ENCODE data around the gene MAGEE1. TPM values are rescaled to one million over a fixed set of nuclear protein-coding genes. Genes with fewer than 3 reads are reported as not detected.
A peak's percentile ranks its signal among the peaks of the same experiment; 100 is the strongest.

The MAGEE1 gene
- 2.5 TPM for total RNA-seq
- long read RNA-seq, partial matches to known transcripts, result 0 of 1 reads
- long read RNA-seq, other reads (novel, unspliced or antisense), result 0 of 1 reads

DNA sequence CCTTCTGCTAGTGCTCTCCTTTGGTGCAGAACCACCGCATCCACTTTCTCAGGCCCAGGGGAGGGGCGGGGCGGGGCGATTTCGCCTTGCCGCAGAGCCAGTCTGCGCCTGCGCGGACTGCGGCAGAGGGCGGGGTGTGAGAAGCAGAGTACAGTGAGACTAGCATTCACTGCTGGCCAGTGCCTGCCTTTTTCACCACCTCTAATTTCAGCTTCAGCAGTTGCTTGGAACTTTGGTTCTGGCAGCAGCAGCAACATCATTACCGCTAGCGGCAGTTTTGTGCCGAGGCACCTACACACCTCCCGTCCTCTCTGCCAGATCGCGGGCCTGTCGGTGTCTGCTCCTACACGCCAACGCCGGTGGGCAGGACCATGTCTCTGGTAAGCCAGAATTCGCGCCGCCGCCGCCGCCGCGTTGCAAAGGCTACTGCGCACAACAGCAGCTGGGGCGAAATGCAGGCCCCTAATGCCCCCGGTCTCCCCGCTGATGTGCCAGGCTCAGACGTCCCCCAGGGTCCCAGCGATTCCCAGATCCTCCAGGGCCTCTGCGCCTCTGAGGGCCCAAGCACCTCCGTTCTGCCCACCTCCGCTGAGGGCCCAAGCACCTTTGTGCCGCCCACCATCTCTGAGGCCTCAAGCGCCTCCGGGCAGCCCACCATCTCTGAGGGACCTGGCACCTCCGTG lies at the start of gene MAGEE1:
Gene MAGEE1 (plus strand): TSS at position 151 of the 683 bp plus-strand sequence. CDS start 221 bp downstream, at position 372.
- intact Hi-C loops (cut with DNase I), result no loop called here
- DNase-seq, result peak; percentile 83
- peak; percentile 99 for ATAC-seq (ENCODE audit: poor library complexity)

DNA sequence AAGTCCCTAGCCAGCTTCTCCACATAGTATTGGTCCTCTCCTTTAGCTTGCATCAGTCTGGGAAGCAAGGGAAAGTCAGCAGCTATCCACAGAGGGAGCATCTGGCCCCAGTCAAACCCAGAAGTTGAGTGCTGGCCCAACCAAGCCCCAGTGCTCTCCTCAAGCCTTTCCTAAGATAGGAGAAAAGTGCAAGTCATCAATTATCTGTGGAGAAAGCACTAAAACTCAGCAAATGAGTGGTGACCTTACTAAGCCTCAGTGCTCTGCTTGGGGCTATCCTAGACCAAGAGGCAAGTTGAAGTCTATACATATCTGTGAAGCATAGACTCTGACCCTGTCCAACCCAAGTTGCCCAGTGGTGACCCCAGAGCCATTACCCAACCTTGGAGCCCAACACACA lies 28.5 kb upstream of the MAGEE1 start:
- intact Hi-C loops (cut with DNase I), result no loop called here
- DNase-seq (no peak), ATAC-seq (ENCODE audit: poor library complexity) (no peak)

DNA sequence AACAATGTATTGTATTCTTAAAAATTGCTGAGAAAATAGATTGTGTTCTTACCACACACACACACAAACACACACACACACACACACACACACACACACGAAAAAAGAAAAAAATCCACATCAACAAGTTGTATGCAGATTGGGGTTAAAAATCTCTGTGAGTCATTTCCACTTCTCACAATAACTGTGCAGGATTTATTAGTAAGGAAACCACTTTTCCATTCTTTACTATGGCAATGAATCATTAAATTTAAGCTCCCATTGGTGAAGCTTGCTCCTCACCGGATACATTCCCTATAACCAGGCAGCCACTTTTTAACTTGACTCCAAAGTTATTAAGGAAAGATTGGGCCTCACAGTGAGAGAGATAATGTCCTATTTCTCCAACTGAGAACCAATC lies 19.7 kb upstream of the MAGEE1 start:
- no peak for DNase-seq
- intact Hi-C loops (cut with DNase I), result no loop called here
- ATAC-seq (ENCODE audit: poor library complexity), result no peak

GRCh38 chrX:76420237-76420636 lies 7.3 kb upstream of the MAGEE1 start:
- ATAC-seq (ENCODE audit: poor library complexity), result no peak
- intact Hi-C loops (cut with DNase I), result no loop called here
- DNase-seq, result no peak

- ATAC-seq (ENCODE audit: poor library complexity), result peak; percentile 53
- DNase-seq, result peak; percentile 39
- intact Hi-C loops (cut with DNase I), result no loop called here
Observed at GRCh38 chrX:76428243-76429130, 977 bp downstream of the MAGEE1 start.

- DNase-seq (no peak), ATAC-seq (ENCODE audit: poor library complexity) (no peak)
- intact Hi-C loops (cut with DNase I), result no loop called here
Observed at GRCh38 chrX:76433219-76433618, 5.7 kb downstream of the MAGEE1 start.

DNA sequence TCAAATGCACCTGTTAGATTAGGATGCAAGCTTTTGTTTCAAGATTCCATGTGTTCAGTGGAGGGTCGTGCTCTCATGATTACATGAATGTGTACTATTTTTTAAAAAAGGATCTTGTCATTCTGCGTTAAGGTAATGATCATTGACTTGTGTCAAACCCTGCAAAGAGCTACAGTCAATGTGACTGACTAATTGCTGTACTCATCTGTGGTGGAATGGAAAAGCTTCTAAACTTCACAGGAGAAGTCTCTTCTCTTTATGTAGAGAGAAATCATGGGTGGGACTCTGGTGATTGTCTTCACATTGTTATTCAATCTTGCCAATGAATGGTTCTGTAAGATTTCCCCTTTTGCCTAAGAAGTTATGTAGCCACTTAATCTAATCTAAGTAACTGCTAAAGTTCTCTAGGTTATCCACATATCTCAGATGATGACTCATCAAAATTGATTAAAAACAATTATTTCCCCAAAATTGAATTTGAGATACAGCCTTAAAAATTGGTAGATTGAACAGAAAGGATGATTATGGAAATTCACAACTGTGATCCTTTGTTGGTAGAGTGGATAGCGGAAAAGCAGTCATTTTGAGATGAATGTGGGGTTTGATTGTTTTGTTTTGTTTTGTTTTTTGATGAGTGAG lies 6.7 kb downstream of the MAGEE1 start:
- DNase-seq (no peak), ATAC-seq (ENCODE audit: poor library complexity) (no peak)
- intact Hi-C loops (cut with DNase I), result no loop called here

DNA sequence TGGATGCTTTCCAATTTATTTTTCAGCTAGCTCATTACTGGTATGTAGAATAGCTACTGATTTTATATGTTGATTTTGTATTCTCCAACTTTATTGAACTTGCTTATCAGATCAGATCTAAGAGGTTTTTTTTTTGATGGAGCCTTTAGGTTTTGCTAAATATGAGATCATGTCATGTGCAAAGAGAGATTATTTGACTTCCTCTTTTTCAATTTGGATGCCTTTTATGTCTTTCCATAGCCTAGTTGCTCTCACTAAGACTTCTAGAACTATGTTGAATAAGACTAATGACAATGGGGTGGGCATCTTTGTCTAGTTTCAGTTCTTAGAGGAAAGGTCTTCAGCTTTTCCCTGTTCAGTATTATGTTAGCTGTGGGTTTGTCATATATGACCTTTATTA lies 11.7 kb downstream of the MAGEE1 start:
- ATAC-seq (ENCODE audit: poor library complexity), result no peak
- no peak for DNase-seq
- intact Hi-C loops (cut with DNase I), result no loop called here

- intact Hi-C loops (cut with DNase I), result no loop called here
- no peak for ATAC-seq (ENCODE audit: poor library complexity)
- no peak for DNase-seq
Observed at GRCh38 chrX:76453737-76454406, 26.4 kb downstream of the MAGEE1 start.

GRCh38 chrX:76454456-76454927 lies 27.0 kb downstream of the MAGEE1 start:
- no peak for ATAC-seq (ENCODE audit: poor library complexity)
- intact Hi-C loops (cut with DNase I), result no loop called here
- DNase-seq, result no peak

DNA sequence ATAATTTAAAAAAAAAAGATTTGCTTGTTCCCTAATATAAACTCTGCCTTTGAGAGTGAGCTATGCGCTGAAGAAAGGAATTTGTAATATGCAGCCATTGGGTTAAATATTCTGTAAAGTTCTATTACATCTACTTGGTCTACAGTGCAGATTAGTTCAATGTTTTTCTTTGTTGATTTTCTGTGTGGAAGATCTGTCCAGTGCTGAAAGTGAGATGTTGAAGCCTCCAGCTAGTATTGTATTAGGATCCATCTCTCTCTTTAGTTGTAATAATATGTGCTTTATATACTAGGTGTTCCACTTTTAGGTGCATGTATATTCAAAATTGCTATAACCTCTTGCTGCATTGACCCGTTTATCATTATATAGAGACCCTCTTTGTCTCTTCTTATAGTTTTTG lies 49.8 kb downstream of the MAGEE1 start:
- no peak for ATAC-seq (ENCODE audit: poor library complexity)
- intact Hi-C loops (cut with DNase I), result no loop called here
- no peak for DNase-seq
